Neural cell (in vitro differentiated cells): ENCODE results near the gene CALY.

Source experiments
- CTCF ChIP-seq: fragments of 450-650 bp; IDR thresholded peaks from 2 replicates; pipeline ENCODE4 v1.5.1; 2014; ENCODE audit warnings: antibody characterized with exemption, mild to moderate bottlenecking, moderate library complexity; ENCODE audit not compliant: poor library complexity, severe bottlenecking
- EP300 ChIP-seq: fragments of 450-650 bp; conservative IDR thresholded peaks from 2 replicates; pipeline ENCODE4 v1.6.1; 2014; ENCODE audit warnings: antibody characterized with exemption, mild to moderate bottlenecking, moderate library complexity; ENCODE audit not compliant: poor library complexity, severe bottlenecking
- POLR2AphosphoS5 ChIP-seq: IDR thresholded peaks from 2 replicates; pipeline ENCODE4 v1.6.1; 2012
- RAD21 ChIP-seq: fragments of 450-650 bp; conservative IDR thresholded peaks from 2 replicates; pipeline ENCODE4 v1.6.1; 2014; ENCODE audit warnings: antibody characterized with exemption, mild to moderate bottlenecking, moderate library complexity
- REST ChIP-seq: IDR thresholded peaks from 2 replicates; pipeline ENCODE4 v1.6.1; 2012; ENCODE audit warnings: borderline replicate concordance

GRCh38 chr10:133370030-133370786 lies 33.5 kb upstream of the CALY start:
- TF ChIP-seq POLR2AphosphoS5 (no peak), CTCF (no peak), EP300 (no peak), REST (no peak), RAD21 (no peak)
